GM12878 (cell line): ENCODE results near the gene HHAT.

Experiments used
- ATF2 ChIP-seq: IDR thresholded peaks from 2 replicates; pipeline ENCODE4 v1.6.1; 2012; ENCODE audit warnings: low read length, inconsistent platforms
- TAF1 ChIP-seq: IDR thresholded peaks from 2 replicates; pipeline ENCODE4 v1.6.1; 2011; ENCODE audit warnings: mild to moderate bottlenecking, low read depth, low read length, borderline replicate concordance
- TF ChIP-seq, protein P1 (sequence below): IDR thresholded peaks from 2 replicates; pipeline ENCODE4 v1.6.1; 2011; ENCODE audit warnings: borderline replicate concordance, low read depth, mild to moderate bottlenecking, moderate library complexity, mixed read lengths, low read length; ENCODE audit not compliant: insufficient read depth; ENCODE audit errors: extremely low read length

DNA sequence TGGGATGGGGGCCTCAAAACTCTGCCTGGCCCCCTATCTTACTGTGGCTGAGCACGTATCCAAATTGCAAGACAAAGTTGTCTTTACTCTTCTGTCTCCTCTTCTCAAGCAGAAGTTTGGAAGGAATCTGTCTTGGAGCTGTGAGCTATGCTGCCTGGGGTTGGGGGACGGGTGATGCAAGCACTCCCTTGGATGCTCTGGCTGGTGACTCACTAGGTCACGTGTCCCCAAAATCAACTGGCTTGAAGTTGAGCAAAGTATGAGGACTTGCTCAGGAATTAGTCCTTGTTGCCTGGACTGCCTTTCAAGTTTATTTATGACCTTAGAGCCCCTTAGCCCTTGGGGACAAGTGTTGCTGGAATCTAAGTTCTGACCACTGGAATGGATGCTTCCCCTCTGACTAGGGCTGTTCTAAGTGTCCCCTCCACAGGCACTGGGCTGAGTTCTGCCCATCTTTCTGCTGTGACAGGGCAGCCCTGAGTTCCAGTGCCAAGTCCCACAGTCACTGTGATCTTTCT is 269.5 kb downstream of the HHAT start:
- TF ChIP-seq TAF1 (no peak), ATF2 (no peak)
- TF ChIP-seq, protein P1, sequence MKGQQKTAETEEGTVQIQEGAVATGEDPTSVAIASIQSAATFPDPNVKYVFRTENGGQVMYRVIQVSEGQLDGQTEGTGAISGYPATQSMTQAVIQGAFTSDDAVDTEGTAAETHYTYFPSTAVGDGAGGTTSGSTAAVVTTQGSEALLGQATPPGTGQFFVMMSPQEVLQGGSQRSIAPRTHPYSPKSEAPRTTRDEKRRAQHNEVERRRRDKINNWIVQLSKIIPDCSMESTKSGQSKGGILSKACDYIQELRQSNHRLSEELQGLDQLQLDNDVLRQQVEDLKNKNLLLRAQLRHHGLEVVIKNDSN, result no peak
